HCT116 (cell line): ENCODE results near the gene TIMP1. TPM values are rescaled to one million over a fixed set of nuclear protein-coding genes. Genes with fewer than 3 reads are reported as not detected.

Experiments
- ATAC-seq: fragments of 200-7000 bp; cut with Tn5 transposase; 2 replicates; pipeline ENCODE4 v1.9.1; 2020; ENCODE audit warnings: mild to moderate bottlenecking, moderate library complexity
- BruUV-seq: library from RNA; stranded (reverse); fragments of 400-500 nt; replicated peaks from 2 replicates; lab custom pipeline; 2021; lab: Mats Ljungman, UMichigan
- CTCF ChIA-PET: fragments of 300-600 bp; sonication (Branson Sonifier 250); formaldehyde crosslinking; loops from one replicate; lab custom pipeline; 2021; ENCODE audit warnings: antibody characterized with exemption; lab: Charles Lee
- POLR2A ChIA-PET: fragments of 300-600, 350-600 bp; sonication (Branson Sonifier 250); formaldehyde crosslinking; loops from one replicate; lab custom pipeline; 2021; ENCODE audit warnings: antibody characterized with exemption; lab: Charles Lee
- RAD21 ChIA-PET, 2 experiments: fragments of 300-600 bp; sonication (Branson Sonifier 250); formaldehyde crosslinking; loops; one replicate each; lab custom pipeline; 2023; ENCODE audit warnings: low total read pairs in 2 of 2; ENCODE audit not compliant: uncharacterized antibody in 2 of 2, unreplicated experiment in 2 of 2, low non-redundant PET in 1 of 2; lab: Charles Lee
- DNase-seq: peaks from one replicate; pipeline ENCODE4 v3.0.0-alpha.2; 2010; ENCODE audit warnings: low read depth, low spot score
- H2AFZ ChIP-seq: fragments of 200-600 bp; shearing (Covaris generic), sonication (generic); 2 replicates; pipeline ENCODE4 v1.6.1; 2017; ENCODE audit warnings: low read depth, mixed run types, mixed read lengths, antibody characterized with exemption, low read length; ENCODE audit not compliant: poor library complexity, severe bottlenecking
- H3K27ac ChIP-seq: 2 replicates; pipeline ENCODE4 v1.5.1; 2012; ENCODE audit warnings: low read depth, low read length
- H3K27me3 ChIP-seq: fragments of 200-600 bp; sonication (generic); 2 replicates; pipeline ENCODE4 v1.6.1; 2016; ENCODE audit warnings: mixed run types, low read length, mixed read lengths; ENCODE audit not compliant: insufficient read depth
- H3K36me3 ChIP-seq, 2 experiments: fragments of 200-500 bp in 1 of 2; fragments of 200-600 bp in 1 of 2; sonication (Bioruptor generic) in 1 of 2; sonication (generic) in 1 of 2; 2 replicates each; pipeline versions ENCODE4 v1.5.1 to v1.6.1; 2014 to 2016; ENCODE audit warnings: low read length in 2 of 2, inconsistent platforms in 1 of 2, mixed read lengths in 1 of 2, mixed run types in 1 of 2; ENCODE audit not compliant: insufficient read depth in 2 of 2, control insufficient read depth in 1 of 2
- H3K4me1 ChIP-seq, 2 experiments: fragments of 200-600 bp in 1 of 2; sonication (generic) in 1 of 2; 2 replicates each; pipeline versions ENCODE4 v1.5.1 to v1.6.1; 2012 to 2017; ENCODE audit warnings: low read length in 2 of 2, inconsistent platforms in 1 of 2, mild to moderate bottlenecking in 1 of 2, mixed read lengths in 1 of 2, mixed run types in 1 of 2, moderate library complexity in 1 of 2; ENCODE audit not compliant: insufficient read depth in 2 of 2, control insufficient read depth in 1 of 2
- H3K4me2 ChIP-seq: fragments of 200-600 bp; sonication (generic); 2 replicates; pipeline ENCODE4 v1.6.1; 2017; ENCODE audit warnings: mixed run types, low read length, mixed read lengths
- H3K4me3 ChIP-seq, 2 experiments: fragments of 200-600 bp in 1 of 2; sonication (generic) in 1 of 2; replicated peaks in 1 of 2; 2 replicates each; pipeline ENCODE4 v1.5.1; 2011 to 2016; ENCODE audit warnings: low read length in 2 of 2, control low read depth in 1 of 2, low read depth in 1 of 2, mild to moderate bottlenecking in 1 of 2, mixed read lengths in 1 of 2, mixed run types in 1 of 2
- H3K79me2 ChIP-seq: fragments of 200-600 bp; sonication (generic); 2 replicates; pipeline ENCODE4 v1.6.1; 2017; ENCODE audit warnings: mild to moderate bottlenecking, mixed run types, low read length, moderate library complexity, mixed read lengths; ENCODE audit not compliant: insufficient read depth
- H3K9ac ChIP-seq: fragments of 200-600 bp; sonication (generic); 2 replicates; pipeline ENCODE4 v1.6.1; 2016; ENCODE audit warnings: low read length, mixed read lengths
- H3K9me2 ChIP-seq: fragments of 200-600 bp; sonication (generic), shearing (Covaris generic); 2 replicates; pipeline ENCODE4 v1.6.1; 2017; ENCODE audit warnings: mixed run types, mild to moderate bottlenecking, moderate library complexity; ENCODE audit not compliant: insufficient read depth
- H3K9me3 ChIP-seq, 2 experiments: fragments of 200-500 bp in 1 of 2; fragments of 200-600 bp in 1 of 2; sonication (Bioruptor generic) in 1 of 2; sonication (generic) in 1 of 2; 2 replicates each; pipeline ENCODE4 v1.6.1; 2014 to 2017; ENCODE audit warnings: low read length in 2 of 2, mixed read lengths in 2 of 2, inconsistent platforms in 1 of 2, low read depth in 1 of 2, mild to moderate bottlenecking in 1 of 2, mixed run types in 1 of 2, moderate library complexity in 1 of 2; ENCODE audit not compliant: control insufficient read depth in 1 of 2, insufficient read depth in 1 of 2
- H4K20me1 ChIP-seq: fragments of 200-600 bp; sonication (generic), shearing (Covaris generic); 2 replicates; pipeline ENCODE4 v1.6.1; 2017; ENCODE audit warnings: mixed run types, mild to moderate bottlenecking, moderate library complexity; ENCODE audit not compliant: insufficient read depth
- ELF1 ChIP-seq: IDR thresholded peaks from 2 replicates; pipeline ENCODE4 v1.6.1; 2012; ENCODE audit warnings: low read depth, borderline replicate concordance
- EZH2phosphoT487 ChIP-seq: fragments of 200-600 bp; IDR thresholded peaks from 2 replicates; pipeline ENCODE4 v1.6.1; 2018; ENCODE audit warnings: antibody characterized with exemption, borderline replicate concordance
- MAX ChIP-seq: IDR thresholded peaks from 2 replicates; pipeline ENCODE4 v1.6.1; 2012
- POLR2A ChIP-seq: IDR thresholded peaks from 2 replicates; pipeline ENCODE4 v1.7.0; 2011; ENCODE audit warnings: borderline replicate concordance; ENCODE audit not compliant: insufficient read depth, insufficient read length; ENCODE audit errors: extremely low read depth
- REST ChIP-seq: IDR thresholded peaks from 2 replicates; pipeline ENCODE4 v1.6.1; 2012; ENCODE audit warnings: low read depth
- ZFX ChIP-seq: fragments of 450-650 bp; IDR thresholded peaks from 2 replicates; pipeline ENCODE4 v1.6.1; 2017
- ZNF274 ChIP-seq: fragments of 200-500 bp; sonication (Bioruptor generic); IDR thresholded peaks from 2 replicates; pipeline ENCODE4 v1.6.1; 2014; ENCODE audit warnings: mild to moderate bottlenecking, low read depth, low read length, inconsistent platforms
- intact Hi-C: fragments of 100-400 bp; cut with micrococcal nuclease; formaldehyde crosslinking; loops from 2 replicates; pipeline ENCODE4 v1.10.0; 2022
- total RNA-seq: library from RNA; stranded (reverse); gene quantifications from one replicate; pipeline ENCODE4 v1.2.1, GENCODE V29; 2021; ENCODE audit not compliant: unreplicated experiment
- TF ChIP-seq, protein P1 (sequence below): IDR thresholded peaks from 2 replicates; pipeline ENCODE4 v1.6.1; 2011; ENCODE audit warnings: mild to moderate bottlenecking, low read length, moderate library complexity; ENCODE audit not compliant: insufficient replicate concordance; ENCODE audit errors: extremely low read depth
- TF ChIP-seq, protein P2 (sequence below): IDR thresholded peaks from 2 replicates; pipeline ENCODE4 v1.6.1; 2012

TIMP1 gene
- total RNA-seq, 1 experiment from 2014 or later, result 225 TPM

GRCh38 chrX:47605024-47605423, 22.8 kb downstream of the TIMP1 start:
- no peak for TF ChIP-seq ZFX
- no peak for TF ChIP-seq ELF1
- TF ChIP-seq REST, result no peak
- no peak for TF ChIP-seq MAX
- TF ChIP-seq ZNF274, result no peak
- TF ChIP-seq, protein P1, sequence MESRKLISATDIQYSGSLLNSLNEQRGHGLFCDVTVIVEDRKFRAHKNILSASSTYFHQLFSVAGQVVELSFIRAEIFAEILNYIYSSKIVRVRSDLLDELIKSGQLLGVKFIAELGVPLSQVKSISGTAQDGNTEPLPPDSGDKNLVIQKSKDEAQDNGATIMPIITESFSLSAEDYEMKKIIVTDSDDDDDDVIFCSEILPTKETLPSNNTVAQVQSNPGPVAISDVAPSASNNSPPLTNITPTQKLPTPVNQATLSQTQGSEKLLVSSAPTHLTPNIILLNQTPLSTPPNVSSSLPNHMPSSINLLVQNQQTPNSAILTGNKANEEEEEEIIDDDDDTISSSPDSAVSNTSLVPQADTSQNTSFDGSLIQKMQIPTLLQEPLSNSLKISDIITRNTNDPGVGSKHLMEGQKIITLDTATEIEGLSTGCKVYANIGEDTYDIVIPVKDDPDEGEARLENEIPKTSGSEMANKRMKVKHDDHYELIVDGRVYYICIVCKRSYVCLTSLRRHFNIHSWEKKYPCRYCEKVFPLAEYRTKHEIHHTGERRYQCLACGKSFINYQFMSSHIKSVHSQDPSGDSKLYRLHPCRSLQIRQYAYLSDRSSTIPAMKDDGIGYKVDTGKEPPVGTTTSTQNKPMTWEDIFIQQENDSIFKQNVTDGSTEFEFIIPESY, result no peak
- no peak for TF ChIP-seq EZH2phosphoT487
- TF ChIP-seq, protein P2, sequence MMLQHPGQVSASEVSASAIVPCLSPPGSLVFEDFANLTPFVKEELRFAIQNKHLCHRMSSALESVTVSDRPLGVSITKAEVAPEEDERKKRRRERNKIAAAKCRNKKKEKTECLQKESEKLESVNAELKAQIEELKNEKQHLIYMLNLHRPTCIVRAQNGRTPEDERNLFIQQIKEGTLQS, result no peak
- no peak for TF ChIP-seq POLR2A
- RAD21 ChIA-PET, result no interaction called here

More at GRCh38 chrX:47605024-47605423, 22.8 kb downstream of the TIMP1 start:
- Histone ChIP-seq H3K36me3 (no peaks in the 10 kb centered on the region), H3K9me3 (no peaks in the 10 kb centered on the region), H3K79me2 (no peaks in the 10 kb centered on the region), H3K9ac (no peak overlapping the region), H2AFZ (no peak overlapping the region), H3K27ac (no peak overlapping the region), H3K9me2 (no peaks in the 10 kb centered on the region), H3K4me3 (no peak overlapping the region), H3K4me2 (no peak overlapping the region), H4K20me1 (no peaks in the 10 kb centered on the region), H3K27me3 (no peaks in the 10 kb centered on the region), H3K4me1 (no peaks in the 10 kb centered on the region)
- no TSS peak for BruUV-seq
- ATAC-seq, result no peak
- intact Hi-C loops, result no loop called here
- no peak for DNase-seq
- ChIA-PET CTCF (no interaction called here), POLR2A (no interaction called here)
